NCI-H345 treated with DMSO at 0.1 percent for 48 hours (cell line): ENCODE data around the gene FAM241B.

Source experiments
- DNase-seq: peaks from one replicate; lab custom pipeline; 2025; ENCODE audit not compliant: unreplicated experiment; lab: John Stamatoyannopoulos, UW

FAM241B gene

DNA sequence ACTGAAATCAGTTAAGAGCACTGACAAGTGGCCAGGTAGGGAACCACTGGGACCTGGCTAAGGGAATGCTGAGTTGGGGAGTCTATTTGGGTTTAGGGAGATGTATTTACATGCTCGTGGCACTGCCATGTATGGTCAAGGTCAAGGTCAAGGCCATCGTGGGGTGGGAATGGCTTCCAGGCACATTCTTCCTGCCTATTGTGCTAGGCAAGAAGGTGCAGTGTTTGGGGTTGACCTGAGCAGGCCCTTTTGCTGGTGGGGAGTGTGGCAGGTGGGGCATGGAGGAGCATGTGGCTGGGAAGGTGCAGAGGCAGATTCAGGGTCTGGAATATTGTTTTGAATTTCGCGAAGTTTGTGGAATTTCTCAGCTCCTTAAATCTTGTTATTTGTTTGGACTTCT is 17.8 kb downstream of the FAM241B start:
- DNase-seq, result no peak

DNA sequence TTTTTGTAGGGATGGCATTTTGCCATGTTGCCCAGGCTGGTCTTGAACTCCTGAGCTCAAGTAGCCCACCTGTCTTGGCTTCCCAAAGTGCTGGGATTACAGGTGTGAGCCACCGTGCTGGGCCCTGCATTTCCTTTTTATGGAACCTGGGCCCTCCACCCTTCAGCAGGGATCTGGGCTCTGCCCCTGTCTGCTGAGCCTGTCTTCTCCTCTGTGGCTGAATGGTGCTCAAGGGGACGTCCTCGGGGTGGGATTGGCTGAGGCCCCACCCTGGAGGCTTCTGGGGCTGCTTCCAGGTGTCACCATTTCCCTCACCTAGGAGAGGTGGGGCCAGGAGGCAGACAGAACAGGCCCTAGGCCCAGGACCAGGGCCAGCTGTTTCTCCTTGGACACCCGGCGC is 18.4 kb downstream of the FAM241B start:
- DNase-seq, result no peak

DNA sequence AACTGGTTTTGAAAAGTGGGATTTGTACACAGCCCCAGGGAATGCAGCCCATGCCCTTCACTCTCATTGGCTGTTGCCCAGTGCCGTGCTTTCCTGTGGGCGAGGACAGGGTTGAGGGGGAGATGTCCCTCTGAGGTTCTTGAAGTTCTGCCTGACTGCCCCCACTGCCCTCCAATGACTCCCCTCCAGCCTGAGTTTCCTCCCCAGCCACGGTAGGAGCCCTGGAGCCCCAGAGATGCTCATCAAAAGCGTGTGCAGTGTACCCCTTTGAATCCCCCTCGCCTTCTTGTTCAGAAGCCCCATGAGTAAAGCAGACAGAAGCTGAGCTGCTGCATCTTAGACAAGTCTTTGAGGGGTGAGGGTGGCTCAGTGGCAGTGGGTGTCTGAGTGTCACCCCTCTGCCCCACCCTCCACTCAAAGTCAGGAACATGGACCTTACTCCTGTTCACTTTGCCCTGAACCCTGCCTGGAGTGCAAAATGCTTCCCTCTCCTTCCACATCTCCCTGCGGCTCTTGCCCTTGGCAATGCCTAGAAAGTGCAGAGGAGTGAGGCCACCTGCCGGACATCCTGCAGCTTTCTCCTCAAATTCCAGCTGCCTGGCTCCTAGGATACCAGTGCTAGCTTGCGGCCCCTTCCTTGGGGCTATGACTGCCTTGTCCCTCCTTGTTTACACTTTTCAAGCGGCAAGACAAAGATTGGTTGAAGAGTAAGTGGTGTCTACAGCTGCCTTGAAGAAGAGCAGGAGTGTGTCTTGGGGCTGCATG is 19.9 kb downstream of the FAM241B start:
- DNase-seq, result no peak

DNA sequence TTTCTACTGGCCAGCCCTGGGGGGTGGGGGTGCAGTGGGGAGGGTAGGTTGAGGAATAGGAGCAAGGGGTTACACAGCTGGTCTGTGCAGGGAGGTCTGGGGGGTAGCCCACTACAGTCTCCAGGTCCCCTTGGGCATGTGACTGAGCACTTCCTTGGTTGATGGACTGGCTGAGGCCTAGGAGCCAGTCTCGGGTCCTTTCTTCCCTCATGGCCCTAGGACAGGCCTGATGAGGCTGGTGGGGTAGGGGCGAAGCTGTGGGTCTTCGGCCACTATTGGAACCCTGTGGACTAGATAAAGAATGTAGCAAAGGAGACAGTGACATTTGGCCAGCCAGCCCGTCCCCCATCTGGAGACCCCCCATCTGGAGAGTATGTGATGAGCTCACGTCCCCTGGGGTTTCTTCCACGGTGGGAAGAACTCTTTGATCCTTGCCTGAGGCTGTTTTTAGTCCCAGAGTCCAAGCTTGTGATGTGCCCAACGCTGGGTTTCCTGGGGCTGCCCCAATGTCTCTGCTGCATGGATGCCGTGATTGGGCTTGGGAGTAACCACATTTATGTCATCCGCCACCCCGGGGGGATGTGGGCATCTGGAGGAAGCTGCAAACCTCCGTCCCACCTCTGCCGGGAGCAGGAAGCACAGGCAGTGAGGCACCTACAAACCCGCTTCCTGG is 20.7 kb downstream of the FAM241B start:
- no peak for DNase-seq

DNA sequence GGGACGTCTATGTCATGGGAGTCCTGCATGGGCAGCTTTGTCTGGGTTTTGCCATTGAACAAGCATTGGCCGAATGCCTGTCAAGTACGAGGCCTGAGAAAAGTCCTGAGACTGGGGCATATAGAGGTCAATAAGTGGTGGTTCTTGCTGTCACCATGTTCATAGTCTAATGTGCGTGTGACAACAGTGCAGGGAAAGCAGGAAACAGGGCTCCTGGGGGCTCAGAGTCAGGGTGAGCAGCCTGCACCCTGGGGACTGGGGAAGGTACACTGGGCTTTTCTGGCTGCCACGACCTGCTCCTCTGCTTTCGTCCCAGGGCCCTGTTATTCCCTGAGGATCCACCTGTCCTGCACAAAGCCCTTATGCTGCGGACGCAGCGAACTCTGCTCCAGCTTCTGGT is 21.3 kb downstream of the FAM241B start:
- no peak for DNase-seq

DNA sequence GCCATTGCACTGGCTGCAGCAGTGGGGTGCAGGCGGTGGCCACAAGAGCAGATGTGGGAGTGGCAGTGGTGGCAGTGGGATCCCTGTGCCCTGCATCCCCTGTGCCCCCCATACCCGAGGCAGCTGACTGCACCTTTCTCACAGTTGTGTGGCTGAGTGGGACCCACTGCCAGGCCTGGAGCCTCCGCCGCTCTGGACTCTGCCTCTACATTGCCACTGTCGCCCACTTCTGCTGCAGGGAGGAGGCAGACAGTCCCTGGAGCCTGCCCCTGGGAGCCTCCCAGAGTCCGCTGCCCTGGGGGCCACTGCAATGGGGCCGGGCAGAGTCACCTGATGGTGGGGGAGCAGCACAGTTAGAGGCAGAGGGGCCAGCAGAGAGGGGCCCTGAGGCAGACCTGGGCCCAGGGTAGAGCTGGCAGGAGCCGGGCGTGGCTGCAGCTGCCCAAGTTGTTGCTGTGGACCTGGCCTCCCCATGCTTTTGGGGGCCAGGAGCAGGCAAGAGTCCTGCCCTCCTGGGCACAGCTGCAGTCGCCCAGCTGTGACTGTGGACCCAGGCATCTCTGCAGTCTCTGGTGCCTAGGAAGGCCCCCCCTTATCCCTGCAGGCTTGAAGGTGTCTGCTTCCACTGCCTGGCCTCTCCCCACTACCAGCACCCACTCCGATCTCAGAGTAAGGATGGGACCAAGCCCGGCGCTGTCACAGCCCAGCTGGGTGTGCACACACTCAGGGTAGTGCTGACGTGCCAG is 22.2 kb downstream of the FAM241B start:
- DNase-seq, result no peak

DNA sequence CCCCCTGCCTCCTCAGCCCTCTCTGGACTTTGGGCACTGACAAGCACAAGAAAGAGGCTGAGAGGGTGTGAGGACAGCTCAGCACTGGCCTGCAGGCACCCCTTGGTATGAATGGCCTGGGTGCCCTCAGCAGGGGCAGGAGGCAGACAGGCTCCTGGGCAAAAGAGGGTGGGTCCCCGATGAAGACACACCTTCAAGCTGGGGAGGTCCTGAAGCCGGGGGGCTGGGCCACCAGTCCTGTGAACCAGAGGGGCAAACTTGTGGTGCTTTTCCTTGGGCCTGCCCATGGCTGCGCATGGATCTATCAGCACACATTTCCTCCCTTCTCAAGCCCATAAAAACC is 22.8 kb downstream of the FAM241B start:
- no peak for DNase-seq

DNA sequence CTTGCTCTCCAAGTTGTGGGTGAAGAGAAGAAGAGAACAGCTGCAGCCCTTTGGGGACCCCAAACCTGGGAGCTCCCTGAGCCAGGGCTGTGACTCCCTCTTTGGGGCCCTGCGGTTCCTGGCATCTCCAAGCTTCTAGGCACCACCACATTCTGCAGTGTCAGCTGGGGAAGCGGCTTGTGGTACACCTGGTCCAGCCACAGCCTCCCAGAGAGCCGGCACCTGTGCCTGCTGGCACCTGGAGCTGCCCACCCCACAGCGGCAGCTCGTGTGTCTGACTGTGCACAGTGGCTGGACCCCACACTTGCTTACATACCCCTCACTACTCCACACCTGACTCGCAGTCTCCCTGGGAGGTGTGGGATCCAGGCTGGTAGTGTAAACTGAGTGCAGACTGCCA is 23.5 kb downstream of the FAM241B start:
- no peak for DNase-seq

DNA sequence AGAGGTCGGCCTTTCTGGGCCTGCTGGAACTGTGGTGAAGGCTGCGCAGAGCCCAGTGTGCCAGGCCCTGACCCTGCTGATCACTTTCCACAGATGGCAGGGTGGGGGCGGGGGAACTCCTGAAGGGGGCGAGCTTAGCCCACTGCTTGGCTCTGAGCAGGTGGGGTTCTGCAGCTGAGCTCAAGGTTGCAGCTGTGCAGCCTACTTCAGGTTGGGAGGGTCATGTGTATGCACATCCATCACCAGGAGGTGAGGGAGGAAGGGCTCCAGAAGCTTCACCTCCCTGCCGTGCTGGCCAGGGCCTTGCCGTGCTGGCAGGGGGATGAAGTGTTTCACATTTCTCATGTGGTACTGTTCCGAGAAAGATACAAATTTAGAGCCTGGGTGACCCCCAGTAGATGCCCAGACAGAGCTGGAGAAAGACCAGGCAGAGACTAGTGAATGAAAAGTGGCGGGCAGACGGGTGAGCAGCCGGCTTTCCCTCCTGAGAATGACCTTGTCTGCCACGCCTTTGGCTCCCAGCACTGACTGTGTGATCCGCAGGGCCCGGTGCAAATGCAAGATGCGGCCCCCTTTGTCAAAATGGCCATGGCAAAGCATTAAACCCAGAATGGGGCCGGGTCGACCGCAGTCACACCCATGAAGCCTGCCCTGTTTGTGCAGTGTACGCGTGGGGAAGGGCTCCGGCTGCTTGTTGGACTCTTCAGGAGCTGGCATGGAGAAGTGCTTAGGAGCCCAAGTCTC is 25.2 kb downstream of the FAM241B start:
- DNase-seq, result no peak

DNA sequence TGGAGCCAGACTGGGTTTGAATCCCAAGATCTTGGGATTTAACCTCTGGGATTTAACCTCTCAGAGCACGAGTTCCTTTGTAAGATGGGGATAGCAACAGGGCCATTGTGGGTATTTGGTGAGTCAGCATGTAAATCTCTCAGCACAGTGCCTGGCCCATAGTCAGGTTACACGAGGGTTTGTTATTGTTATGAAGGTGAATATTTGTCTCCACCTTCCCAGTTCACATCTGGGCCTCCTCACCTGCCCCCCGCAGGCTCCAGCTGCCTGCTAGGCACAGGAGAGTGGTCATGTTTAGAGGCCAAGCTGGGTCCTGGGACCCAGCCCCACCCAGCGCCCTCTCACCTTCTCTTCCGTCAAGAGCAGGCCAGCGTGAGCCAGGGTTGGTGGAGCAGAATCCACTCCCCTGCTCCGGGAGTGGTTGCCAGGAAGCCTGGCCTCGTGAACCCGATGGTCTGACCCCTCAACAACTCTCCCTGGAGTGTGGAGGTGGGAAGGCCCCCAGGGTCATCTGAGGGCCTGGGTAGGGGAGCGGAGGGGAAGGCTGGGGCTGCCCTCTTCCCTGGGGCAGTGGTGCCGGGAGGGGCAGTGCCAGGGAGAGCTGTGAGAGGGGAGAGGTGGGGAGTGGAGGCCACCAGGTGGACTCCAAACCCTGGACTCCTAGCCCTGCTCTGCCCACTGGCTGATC is 26.0 kb downstream of the FAM241B start:
- no peak for DNase-seq

DNA sequence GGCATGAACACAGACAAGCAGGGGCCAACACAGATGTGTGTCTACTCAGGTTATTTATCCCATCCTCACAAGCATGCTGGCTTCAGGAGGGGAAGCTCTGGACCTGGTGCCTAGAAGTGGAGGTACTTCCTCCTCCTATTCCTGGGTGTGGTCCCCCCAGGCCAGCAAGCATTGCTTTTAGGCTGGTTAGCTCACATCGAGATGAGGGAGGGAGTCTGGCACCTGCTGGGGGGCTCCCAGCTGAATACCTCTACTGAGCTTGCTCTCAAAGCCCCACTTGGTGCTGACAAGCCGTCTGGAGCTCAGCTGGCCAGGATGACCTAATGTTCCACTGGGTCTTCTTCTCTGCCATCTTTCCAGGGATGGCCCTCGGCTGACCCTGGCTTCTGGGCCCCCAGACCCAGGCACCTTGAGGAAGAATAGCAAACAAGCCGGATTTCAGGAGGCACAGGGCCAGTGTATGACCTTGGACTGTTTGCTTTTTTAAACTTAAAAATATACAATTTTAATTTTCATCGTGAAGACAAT is 26.8 kb downstream of the FAM241B start:
- no peak for DNase-seq

DNA sequence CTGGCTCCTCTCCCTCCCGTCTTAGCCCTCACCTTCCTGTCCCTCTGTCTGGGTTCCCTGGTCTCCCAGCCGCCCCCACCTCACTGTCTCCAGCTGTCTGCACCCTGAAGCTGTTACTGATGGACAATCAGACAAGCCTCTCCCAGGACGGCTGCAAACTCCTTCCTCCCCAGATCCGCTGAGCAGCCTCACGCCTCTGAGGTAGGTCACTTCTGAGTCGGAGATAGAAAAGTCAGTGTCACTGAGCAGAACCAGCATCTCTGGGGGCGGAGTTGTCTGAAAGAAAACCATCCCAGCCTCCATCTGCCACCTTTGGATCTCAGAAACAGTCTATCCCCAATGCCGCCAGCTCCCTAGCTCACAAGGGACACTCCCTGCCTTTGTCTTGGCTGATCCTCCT is 27.4 kb downstream of the FAM241B start:
- no peak for DNase-seq

DNA sequence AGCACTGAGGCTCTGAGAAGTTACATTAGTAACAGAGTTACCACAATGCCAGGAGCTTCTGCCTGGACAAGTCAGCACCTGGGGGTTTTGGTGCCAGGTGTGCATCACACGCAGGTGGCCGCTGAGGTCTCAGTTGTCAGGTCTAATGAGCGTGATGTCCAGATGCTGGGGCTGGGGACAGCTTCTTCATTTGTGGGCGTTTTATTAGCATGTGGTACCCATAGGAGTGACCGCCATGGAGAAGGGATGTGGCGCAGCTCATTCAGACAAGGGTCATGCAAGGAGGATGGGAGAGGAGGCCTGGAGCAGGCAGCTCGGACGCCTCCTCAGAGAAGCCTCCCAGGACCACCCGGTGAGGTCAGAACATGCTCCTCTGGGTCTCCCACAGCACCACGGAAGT is 27.8 kb downstream of the FAM241B start:
- no peak for DNase-seq

DNA sequence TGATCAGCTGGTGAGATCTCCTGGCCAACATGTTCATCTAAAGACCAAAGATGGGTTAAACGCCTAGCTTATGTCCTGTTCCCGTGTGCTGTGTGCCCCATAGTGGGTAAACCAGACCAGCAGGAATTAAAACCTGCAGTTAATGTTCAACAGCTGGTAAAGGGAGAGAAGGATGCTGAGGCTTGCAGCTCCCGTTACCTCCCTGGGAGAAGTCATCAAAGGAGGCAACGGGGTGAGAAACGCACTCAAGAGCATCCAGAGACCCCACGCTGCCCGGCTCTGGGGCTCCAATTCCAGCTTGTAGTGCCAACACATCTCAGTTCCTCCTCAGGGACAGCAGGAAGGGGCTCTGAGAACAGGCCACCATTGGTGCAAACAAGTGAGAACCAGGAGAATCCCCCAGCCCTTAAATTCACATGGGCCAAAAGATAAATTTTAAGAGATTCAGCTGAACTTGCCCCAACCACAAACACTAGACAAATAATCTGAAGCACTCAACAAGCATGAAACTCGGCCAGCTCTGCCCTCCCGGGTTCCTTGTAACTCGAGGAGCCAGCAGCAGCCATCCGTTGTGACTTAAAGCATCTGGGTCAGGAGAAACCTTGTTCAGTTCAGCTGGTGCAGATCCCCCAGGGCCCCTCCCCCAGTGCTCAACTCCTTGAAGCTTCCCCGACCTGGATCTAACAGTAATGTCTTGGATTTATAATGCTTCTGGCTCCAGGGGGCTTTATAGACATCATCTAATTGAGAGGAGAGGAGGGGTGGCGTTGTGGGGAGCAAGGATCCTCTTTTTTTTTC is 29.4 kb downstream of the FAM241B start:
- DNase-seq, result no peak

DNA sequence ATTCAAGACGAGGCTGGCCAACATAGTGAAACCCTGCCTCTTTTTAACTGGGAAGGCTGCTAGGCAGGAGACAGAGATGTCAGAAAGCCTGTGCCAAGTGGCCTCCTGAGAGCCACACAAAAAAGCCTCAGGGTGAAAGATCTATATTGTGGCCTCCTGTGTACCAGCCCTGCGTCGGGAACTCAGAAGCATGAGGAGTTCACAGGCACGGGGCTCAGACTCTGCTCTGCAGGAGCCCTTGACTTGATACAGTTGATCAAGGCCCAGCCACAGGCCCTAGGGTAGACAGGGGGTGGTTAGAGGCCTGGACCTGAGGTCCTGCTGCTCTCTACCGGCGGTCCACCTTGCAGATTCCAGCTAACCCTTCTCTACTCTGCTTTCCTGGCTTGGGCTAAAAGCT is 30.2 kb downstream of the FAM241B start:
- no peak for DNase-seq

DNA sequence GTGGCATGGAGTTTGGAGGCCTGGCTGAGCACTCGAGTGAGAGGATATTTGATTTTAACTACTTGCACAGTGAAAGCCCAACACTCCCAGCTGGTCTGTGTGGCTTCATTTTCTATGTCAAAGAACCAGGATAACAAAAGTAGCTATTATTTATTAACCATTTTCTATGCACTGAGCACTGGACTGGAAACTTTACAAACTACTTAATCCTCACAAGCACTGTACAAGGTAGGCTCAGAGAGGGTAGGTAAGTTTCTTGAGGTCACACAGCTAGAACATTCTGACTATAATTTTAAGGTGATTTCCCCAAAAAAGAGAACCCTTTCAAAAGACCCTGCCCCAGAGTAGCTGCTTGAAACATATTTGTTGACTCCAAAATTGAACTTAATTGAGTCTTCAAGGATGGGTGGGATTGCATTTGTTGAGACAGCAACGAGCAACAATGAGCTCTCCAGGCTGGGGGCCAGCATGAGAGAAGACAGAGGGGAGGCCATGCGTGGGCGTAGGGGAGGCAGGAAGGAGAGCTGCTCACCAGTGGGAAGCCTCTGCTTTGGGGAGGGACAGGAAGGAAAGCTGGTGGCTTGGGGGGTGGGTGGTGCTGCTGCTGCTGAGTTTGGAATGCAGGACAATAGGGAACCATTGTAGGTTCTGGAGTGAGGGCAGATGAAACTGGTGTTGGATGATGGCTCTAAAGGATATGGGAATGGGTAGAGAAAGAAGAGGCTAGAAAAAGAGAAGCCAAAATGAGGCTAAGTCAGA is 31.5 kb downstream of the FAM241B start:
- DNase-seq, result no peak

DNA sequence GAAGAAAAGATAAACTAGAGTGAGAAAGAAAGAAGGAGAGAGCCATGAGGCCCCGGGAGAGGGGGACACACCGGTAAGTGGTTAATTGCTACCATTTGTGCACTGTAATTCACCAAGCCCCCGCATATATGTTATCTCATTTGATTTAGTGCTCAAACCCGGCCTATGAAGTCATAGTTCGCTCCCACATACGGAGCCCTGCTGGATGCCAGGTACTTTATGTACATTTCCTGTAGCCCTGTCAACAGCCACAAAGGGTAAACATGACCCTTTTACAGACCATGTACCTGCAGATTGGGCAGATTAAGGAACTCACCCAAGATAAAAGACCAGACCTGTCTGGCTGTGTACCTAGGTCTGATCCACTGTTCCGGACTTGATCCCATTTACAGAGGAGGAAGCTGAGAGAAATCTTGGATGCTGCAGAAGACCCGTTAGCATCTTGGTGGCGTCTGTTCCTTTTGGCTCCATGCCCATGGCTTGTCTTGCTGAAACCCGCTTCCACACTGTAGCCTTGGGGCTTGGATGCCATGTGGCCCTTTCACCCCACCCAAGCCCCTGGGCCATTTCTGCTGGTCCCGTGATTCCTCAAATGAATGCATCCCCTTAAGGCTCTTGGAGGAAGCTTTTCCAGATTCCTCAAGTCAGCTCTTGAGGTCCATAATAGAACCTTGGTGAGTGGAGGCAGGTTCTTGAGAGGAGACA is 32.3 kb downstream of the FAM241B start:
- DNase-seq, result no peak

DNA sequence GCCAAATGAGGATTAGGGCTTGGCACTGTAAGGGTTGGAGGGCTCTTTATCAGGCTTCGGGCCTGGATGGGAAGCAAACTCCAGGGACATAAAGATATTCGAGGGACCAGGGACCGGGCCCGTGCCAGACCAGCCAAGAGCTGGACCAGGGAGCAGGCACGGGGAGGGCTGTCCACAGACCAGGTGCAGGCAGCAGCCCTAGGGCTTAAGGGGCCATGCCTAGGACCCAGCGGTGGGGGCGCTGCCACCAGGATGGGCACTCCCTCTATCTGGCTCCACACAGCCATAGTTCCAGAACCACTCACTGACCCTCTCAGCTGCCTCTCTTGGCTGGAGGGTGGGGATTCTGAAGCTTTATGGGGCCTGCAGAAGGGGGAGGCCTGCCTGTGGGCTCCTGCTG is 32.9 kb downstream of the FAM241B start:
- DNase-seq, result no peak
